Stimulated activated CD4-positive, alpha-beta T cell treated with anti-CD3 and anti-CD28 coated beads, Interleukin-15, amount 100 ng/mL, for 48 hours (primary cell): ENCODE data around the gene OGFOD1.

Experiments
- DNase-seq, 2 donors: peaks; one replicate each; pipeline ENCODE4 v3.0.0-alpha.2; 2020; ENCODE audit warnings: low read depth in 2 of 2

Gene OGFOD1

GRCh38 chr16:56450986-56451752, at the start of gene OGFOD1, which contains the start of gene NUDT21:
TSS of gene OGFOD1 (plus strand) at chr16:56451554. CDS start at chr16:56451613, 59 bp downstream.
TSS of gene NUDT21 (minus strand) at chr16:56451332. CDS start at chr16:56451202, 130 bp downstream.
- DNase-seq, result peak; percentile 88 to 91

- DNase-seq, result no peak
Measured at GRCh38 chr16:56405977-56406672, 45.2 kb upstream of the OGFOD1 start.

- DNase-seq, result no peak
Measured at GRCh38 chr16:56408379-56409098, 42.8 kb upstream of the OGFOD1 start.

GRCh38 chr16:56409195-56409594, 42.2 kb upstream of the OGFOD1 start:
- DNase-seq, result no peak

- DNase-seq, result no peak
Measured at GRCh38 chr16:56411123-56411522, 40.2 kb upstream of the OGFOD1 start.

GRCh38 chr16:56411624-56412023, 39.7 kb upstream of the OGFOD1 start:
- DNase-seq, result no peak

- DNase-seq, result no peak
Measured at GRCh38 chr16:56413381-56413780, 38.0 kb upstream of the OGFOD1 start.

- DNase-seq, result no peak
Measured at GRCh38 chr16:56414366-56414765, 37.0 kb upstream of the OGFOD1 start.

GRCh38 chr16:56415875-56416274, 35.5 kb upstream of the OGFOD1 start:
- DNase-seq, result no peak

GRCh38 chr16:56417138-56417537, 34.2 kb upstream of the OGFOD1 start:
- DNase-seq, result no peak

GRCh38 chr16:56419740-56420548, 31.4 kb upstream of the OGFOD1 start:
- no peak for DNase-seq

- DNase-seq, result no peak
Measured at GRCh38 chr16:56420613-56421012, 30.7 kb upstream of the OGFOD1 start.

GRCh38 chr16:56421313-56421712, 30.0 kb upstream of the OGFOD1 start:
- DNase-seq, result no peak

GRCh38 chr16:56421976-56422669, 29.2 kb upstream of the OGFOD1 start:
- no peak for DNase-seq

GRCh38 chr16:56422896-56423441, 28.4 kb upstream of the OGFOD1 start:
- no peak for DNase-seq

GRCh38 chr16:56423584-56424403, 27.6 kb upstream of the OGFOD1 start:
- no peak for DNase-seq

- DNase-seq, result no peak
Measured at GRCh38 chr16:56424404-56424764, 27.0 kb upstream of the OGFOD1 start.

GRCh38 chr16:56424791-56425438, 26.4 kb upstream of the OGFOD1 start:
- peak; percentile 2 to 12 for DNase-seq

GRCh38 chr16:56425439-56425832, 25.9 kb upstream of the OGFOD1 start, which contains the start of gene AMFR:
TSS of gene AMFR (minus strand) at chr16:56425545. CDS start at chr16:56425327, 218 bp downstream.
- peak; percentile 20 to 59 for DNase-seq
